Measurements from ENCODE around the gene ARHGEF18.
"Not testable (repeated sequence)": the region's sequence is repeated elsewhere in the genome, so short reads cannot be mapped to it uniquely, and the experiment has no call there.

Gene ARHGEF18

DNA sequence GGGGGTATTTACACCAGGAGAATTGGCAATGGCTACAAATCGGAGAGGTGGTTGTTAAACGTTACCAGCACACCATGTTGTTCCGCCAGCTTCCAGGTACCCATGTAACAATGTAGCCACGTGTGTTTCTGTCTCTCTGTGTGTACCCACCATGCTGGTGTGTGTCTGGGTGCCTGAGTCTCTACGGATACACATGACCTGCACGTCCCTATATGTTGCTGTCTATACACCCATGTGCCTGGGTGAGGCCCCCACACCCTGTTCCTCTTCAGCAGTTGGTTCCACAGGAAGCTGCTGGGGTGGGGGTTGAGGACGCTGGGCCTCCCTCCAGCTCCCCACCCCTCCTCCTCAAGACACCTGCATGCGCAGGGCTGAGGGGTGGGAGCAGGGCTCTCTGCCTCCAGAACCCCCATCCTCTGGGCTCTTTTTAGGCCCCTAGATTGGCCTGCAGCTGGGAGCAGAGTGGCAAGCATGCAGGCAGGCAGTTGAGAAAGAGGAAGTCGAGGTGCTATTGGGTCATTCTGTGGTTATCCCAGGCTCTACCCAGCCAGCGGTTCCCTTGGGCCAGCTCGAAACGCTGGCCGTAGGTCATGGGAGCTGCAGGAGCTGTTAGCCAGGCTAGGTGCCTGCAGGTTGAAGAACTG, at the start of gene ARHGEF18:
TSS of gene ARHGEF18 (plus strand) at position 351 of the 644 bp plus-strand sequence. CDS start 13,954 bp downstream, outside the sequence.
- DNase-seq: peak; percentile 44

DNA sequence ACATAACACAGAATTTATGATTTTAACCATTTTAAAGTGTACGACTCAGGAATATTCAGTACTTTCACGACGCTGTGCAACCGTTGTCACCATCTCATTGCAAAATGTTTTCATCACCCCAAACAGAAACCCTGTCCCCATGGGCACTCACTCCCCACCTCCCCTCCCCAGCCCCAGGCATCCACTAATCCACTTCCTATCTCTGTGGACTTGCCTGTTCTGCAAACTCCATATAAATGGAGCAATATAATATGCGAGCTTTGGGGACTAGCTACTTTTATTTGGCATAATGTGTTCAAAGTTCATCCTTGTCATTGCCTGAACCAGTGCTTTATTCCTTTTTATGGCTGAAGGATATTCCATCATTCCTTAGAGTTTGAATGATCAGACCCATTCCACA, 47.2 kb upstream of the ARHGEF18 start:
- DNase-seq: no peak

DNA sequence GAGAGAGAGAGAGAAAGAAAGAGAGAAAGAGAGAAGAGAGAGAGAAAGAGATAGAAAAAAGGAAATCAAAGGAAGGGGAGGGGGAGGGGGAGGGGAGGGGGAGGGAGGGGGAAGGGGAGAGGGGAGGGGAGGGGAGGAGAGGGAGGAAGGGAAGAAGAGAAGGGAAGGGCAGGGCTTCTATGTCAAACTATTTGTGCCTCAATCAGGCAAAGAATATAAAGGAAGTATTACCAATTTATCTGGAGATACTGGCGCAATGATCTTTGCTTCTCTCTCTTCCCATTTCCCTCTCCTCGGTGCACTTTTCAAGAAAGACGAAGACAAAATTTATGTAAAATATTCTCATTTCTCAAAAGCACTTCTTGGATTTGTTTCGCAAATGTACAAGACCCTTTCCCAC, 45.3 kb upstream of the ARHGEF18 start:
- DNase-seq: no peak

- no peak for DNase-seq
These were observed 44.5 kb upstream of the ARHGEF18 start for GRCh38 chr19:7304200-7304599.

DNA sequence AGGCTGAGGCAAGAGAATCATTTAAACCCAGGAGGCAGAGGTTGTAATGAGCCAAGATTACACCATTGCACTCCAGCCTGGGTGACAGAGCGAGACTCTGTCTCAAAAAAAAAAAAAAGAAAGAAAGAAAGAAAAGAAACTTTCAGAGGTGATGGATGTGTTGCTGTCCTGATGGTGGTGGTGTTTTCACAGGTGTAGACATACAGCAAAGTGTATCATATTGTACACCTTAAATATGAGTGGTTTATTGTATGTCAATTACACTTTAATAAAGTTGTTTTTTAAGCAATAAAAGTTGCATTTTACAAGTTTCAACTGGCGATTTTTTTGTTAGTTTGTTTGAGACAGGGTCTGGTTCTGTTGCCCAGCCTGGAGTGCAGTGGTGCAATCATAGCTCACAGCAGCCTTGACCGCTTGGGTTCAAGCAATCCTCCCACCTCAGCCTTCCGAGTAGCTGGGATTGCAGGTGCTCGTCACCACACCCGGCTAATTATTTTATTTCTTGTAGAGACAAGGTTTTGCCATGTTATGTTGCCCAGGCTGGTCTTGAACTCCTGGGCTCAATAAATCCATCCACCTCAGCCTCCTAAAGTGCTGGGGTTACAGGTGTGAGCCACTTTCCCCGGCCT, 41.0 kb upstream of the ARHGEF18 start:
- no peak for DNase-seq

DNA sequence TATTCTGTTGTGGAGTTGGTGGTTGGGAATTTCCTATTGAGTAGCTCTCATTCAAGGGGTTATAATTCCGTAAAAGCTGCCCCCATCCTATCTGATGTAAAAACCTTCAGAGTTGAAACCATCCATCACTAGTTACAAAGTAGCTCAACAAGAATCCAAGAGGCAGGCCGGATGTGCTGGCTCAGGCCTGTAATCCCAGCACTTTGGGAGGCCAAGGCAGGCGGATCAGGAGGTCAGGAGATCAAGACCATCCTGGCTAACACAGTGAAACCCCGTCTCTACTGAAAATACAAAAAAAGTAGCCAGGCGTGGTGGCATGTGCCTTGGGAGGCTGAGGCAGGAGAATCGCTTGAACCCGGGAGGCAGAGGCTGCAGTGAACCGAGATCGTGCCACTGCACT, 40.4 kb upstream of the ARHGEF18 start:
- DNase-seq: not testable (repeated sequence)

DNA sequence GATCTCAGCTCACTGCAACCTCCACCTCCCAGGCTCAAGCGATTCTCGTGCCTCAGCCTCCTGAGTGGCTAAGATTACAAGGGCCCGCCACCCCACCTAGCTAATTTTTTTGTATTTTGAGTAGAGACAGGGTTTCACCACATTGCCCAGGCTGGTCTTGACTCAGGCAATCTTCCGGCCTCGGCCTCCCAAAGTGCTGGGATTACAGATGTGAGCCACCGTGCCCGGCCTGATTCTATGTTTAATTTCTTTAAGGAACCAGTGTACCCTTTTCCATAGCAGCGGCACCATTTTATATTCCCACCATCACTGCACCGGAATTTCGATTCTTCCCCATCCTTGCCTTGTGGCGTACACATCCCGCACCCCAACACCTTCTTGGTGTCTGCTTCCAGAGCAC, 36.8 kb upstream of the ARHGEF18 start:
- DNase-seq: no peak

DNA sequence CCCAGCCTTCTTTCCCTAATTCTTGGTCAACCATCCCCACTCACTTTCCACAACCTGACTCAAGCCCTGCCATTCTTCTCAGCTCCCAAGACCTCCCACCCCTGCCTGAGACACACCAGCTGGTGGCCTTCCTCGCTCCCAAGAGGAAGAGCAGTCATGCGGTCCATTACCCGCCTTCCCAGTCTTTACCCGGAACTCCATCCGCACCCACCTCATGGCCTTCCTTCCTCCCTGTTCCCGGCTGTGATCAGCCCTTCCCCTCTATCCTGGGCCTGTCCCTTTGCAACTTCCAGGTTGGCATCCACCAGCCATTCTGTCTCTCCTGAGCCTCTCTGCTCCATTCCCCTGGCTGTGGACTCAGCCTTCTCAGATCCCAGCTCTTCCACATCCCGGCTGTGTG, 35.9 kb upstream of the ARHGEF18 start:
- DNase-seq: no peak

DNA sequence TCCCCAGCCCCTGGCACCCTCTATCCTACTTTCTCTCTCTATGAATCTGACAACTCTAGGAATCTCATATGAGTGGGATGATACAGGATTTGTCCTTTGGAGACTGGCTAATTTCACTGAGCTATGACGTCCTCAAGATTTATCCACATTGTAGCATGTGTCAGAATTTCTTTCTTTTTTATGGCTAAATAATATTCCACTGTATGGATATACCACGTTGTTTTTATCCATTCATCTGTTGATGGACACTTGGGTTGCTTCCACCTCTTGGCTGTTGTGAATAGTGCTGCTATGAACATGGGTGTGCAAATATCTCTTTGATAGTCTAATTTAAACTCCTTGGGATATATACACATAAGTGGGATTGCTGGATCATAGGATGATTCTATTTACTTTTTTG, 30.6 kb upstream of the ARHGEF18 start:
- DNase-seq: no peak

GRCh38 chr19:7326105-7326877, 22.4 kb upstream of the ARHGEF18 start:
- peak; percentile 50 for DNase-seq

DNA sequence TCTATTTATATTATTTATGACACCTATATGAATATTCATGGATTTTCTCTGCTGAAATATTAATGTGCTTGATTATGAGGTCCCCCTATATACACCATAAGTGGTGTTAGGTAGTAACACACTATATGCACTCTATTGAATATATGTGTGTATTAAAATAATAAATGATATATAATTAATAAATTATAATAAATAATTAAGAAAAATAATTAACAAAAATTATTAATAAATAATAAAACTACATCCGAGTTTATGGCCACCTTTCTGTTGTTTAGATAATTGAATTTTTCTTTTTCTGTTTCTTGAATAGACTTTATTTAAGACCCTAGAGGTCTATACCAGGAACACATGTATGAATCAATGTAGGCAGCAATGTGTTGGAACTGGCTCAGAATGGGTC, 20.9 kb upstream of the ARHGEF18 start:
- no peak for DNase-seq

- DNase-seq: no peak
These were observed 20.1 kb upstream of the ARHGEF18 start for GRCh38 chr19:7328647-7329046.

DNA sequence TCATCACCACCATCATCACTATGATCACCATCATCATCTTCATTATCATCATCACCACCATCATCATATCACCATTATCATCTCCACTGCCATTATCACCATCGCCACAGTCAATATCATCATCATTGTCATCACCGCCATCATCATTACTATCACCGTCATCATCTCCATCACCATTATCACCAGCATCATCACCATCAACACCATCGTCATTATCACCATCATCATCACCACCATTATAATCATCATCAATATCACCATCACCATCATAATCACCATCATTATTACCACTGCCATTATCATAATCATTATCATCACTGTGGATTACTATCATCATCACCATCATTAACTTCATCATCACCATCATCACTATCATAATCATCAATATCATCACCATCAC, 17.3 kb upstream of the ARHGEF18 start:
- no peak for DNase-seq

GRCh38 chr19:7333198-7334118, 15.3 kb upstream of the ARHGEF18 start:
- DNase-seq: no peak

- no peak for DNase-seq
These were observed 12.3 kb upstream of the ARHGEF18 start for GRCh38 chr19:7336321-7336973.

DNA sequence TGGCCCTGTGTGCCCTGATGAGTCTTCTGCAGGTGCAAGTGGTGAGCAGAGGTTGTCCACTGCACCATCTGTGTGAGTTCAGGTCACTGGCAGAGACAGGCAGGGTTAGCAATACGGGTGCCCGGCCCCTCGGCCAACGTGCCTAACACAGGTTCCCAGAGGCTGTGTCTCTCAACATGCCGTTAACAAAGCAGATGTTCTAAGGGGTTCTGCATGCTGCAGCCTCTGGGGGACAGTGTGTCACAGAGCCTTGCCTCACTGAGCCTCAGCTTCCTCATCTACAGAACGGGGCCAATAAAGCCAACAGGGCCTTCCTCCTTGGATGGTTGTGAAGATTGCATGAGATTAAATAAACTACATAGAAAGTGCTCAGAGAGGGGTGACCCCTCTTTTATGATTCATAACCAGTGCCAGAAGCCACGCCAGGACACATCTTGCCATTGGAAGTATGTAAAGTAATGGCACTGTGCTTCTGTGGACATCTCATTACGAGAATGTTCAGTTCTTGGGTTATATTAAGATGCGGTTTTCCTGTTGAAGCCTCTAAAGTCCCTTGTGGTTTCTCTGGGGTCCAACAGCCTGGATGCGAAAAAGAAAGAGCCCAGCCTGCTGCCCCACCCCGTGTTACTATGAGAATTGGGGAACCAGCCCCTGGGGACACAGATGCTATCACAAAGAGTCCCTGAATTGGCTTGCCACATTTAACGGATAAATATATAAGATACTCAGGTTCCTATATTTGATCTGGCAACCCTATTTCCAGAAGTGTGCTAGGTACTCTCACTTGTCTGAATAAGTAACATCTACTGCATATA, 11.2 kb upstream of the ARHGEF18 start:
- no peak for DNase-seq

DNA sequence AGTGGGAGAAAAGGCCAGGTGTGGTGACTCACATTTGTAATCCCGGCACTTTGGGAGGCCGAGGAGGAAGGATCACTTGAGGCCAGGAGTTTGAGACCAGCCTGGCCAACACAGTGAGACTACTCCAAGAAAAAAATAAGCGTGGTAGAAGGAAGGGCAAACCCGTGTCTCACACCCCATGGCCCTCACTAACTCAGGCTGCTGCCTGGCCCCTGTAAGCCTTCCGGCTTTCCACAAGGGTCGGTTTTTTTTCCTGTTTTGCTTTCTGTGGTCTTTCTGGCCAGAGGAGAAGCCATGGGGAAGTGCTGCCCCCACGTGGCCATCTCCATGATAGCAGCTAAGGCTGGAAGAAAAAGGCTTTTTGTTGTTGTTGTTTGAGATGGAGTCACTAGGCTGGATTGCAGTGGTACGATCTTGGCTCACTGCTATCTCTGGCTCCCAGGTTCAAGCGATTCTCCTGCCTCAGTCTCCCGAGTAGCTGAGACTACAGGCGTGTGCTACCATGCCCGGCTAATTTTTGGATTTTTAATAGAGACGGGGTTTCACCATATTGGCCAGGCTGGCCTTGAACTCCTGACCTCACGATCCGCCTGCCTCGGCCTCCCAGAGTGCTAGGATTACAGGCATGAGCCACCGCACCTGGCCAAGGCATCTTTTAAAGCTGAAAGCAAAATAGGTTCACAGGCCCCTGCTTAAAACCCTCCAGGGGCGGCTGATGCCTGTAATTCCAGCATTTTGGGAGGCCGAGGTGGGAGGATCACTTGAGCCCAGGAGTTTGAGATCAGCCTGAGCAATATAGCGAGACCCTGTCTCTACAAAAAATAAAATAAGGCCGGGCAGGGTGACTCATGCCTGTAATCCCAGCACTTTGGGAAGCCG, 7.5 kb upstream of the ARHGEF18 start:
- DNase-seq: peak; percentile 88

GRCh38 chr19:7342143-7342542, 6.6 kb upstream of the ARHGEF18 start:
- DNase-seq: no peak

DNA sequence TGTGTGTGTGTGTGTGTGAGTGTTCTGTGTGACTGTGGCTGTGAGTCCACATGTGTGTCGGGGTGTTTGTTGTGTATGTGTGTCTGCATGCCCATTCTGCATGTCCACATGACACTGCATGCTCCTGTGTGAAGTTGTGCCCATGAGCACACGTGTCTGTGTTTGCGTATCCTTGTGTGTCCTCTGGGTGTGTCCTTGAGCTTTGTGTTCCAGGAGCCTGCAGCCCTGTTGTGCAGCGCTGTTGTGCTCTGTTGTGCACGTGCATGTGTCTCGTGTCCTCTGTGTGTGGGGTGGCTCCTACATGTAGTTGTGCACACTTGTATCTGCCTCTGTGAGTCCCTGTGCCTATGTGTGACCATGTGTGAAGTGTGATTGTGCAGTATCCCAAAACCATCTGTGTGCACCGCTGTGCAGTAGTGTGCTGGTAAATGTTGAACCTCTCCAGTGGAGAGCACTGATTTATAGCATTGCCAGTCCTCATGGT, 2.2 kb upstream of the ARHGEF18 start:
- DNase-seq: no peak

DNA sequence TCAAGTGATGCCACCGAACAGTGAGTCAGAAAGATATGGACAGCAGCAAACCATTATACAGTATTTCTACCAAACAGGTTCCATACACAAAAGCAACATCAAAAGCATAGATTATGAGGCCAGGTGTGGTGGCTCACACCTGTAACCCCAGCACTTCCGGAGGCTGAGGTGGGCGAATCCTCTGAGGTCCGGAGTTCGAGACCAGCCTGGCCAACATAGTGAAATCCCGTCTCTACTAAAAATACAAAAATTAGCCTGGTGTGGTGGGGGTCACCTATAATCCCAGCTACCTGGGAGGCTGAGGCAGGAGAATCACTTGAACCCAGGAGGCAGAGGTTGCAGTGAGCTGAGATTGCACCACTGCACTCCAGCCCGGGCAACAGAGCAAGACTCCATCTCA, 1.7 kb upstream of the ARHGEF18 start:
- not testable (repeated sequence) for DNase-seq
